HepG2 (cell line): ENCODE results near the gene GPS1. TPM values are rescaled to one million over a fixed set of nuclear protein-coding genes. Genes with fewer than 3 reads are reported as not detected.

Source experiments
- ATAC-seq: fragments of 200-7000 bp; cut with Tn5 transposase; 3 replicates; pipeline ENCODE4 v1.9.1; 2020; ENCODE audit warnings: mild to moderate bottlenecking, moderate library complexity
- BruUV-seq: library from RNA; stranded (reverse); fragments of 400-500 nt; replicated peaks from 2 replicates; lab custom pipeline; 2021; lab: Mats Ljungman, UMichigan
- CTCF ChIA-PET: fragments of 300-600 bp; formaldehyde crosslinking; extraction: SDS; loops from one replicate; lab custom pipeline; 2021; ENCODE audit warnings: low total read pairs, inconsistent platforms, low intra/inter-chr PET ratio; lab: Yijun Ruan, JAX
- POLR2A ChIA-PET: fragments of 350-600 bp; sonication (Branson Sonifier 250); formaldehyde crosslinking; loops from one replicate; lab custom pipeline; 2020; ENCODE audit warnings: antibody characterized with exemption, inconsistent platforms; lab: Yijun Ruan, JAX
- DNase-seq: peaks from one replicate; pipeline ENCODE4 v3.0.0-alpha.2; 2015; ENCODE audit warnings: low spot score
- FAIRE-seq: peaks from 3 replicates; lab custom pipeline; 2011; peaks lifted over from hg19 to GRCh38; lab: Jason Lieb, UNC
- H2AFZ ChIP-seq: one replicate; pipeline ENCODE4 v1.6.1; 2011; ENCODE audit warnings: low read length, inconsistent platforms
- H3K27ac ChIP-seq: fragments of 300-600 bp; 3 replicates; pipeline ENCODE4 v1.8.0; 2011; ENCODE audit warnings: mixed run types, mild to moderate bottlenecking, mixed read lengths, low read length, inconsistent platforms; ENCODE audit not compliant: insufficient read depth; ENCODE audit errors: extremely low read length
- H3K27me3 ChIP-seq, 2 experiments: fragments of 200-600 bp in 1 of 2; 2 replicates in 1 of 2; 3 replicates in 1 of 2; pipeline versions ENCODE4 v1.6.0 to v1.8.0; 2011; ENCODE audit warnings: low read length in 2 of 2, mild to moderate bottlenecking in 2 of 2, moderate library complexity in 2 of 2, inconsistent platforms in 1 of 2; ENCODE audit not compliant: insufficient read depth in 2 of 2, control insufficient read depth in 1 of 2
- H3K36me3 ChIP-seq, 2 experiments: fragments of 200-600 bp in 1 of 2; replicated peaks in 1 of 2; 2 replicates in 1 of 2; 3 replicates in 1 of 2; pipeline versions ENCODE4 v1.5.1 to v1.8.0; 2011; ENCODE audit warnings: low read length in 2 of 2, inconsistent platforms in 1 of 2; ENCODE audit not compliant: insufficient read depth in 2 of 2, control insufficient read depth in 1 of 2
- H3K4me1 ChIP-seq: 2 replicates; pipeline ENCODE4 v1.5.1; 2012; ENCODE audit warnings: low read length, inconsistent platforms; ENCODE audit not compliant: insufficient read depth
- H3K4me2 ChIP-seq: 2 replicates; pipeline ENCODE4 v1.6.0; 2011; ENCODE audit warnings: low read depth, low read length, inconsistent platforms
- H3K4me3 ChIP-seq, 3 experiments: fragments of 200-600 bp in 1 of 3; sonication (generic), shearing (Covaris generic) in 1 of 3; replicated peaks in 1 of 3; 2 replicates each; pipeline ENCODE4 v1.5.1; 2011 to 2016; ENCODE audit warnings: low read length in 3 of 3, inconsistent platforms in 2 of 3, low read depth in 2 of 3, mild to moderate bottlenecking in 2 of 3, control low read depth in 1 of 3, mixed read lengths in 1 of 3; ENCODE audit not compliant: insufficient read depth in 1 of 3
- H3K79me2 ChIP-seq: one replicate; pipeline ENCODE4 v1.6.1; 2011; ENCODE audit warnings: low read length, inconsistent platforms; ENCODE audit not compliant: insufficient read depth
- H3K9ac ChIP-seq: 2 replicates; pipeline ENCODE4 v1.6.0; 2011; ENCODE audit warnings: mild to moderate bottlenecking, low read depth, low read length, inconsistent platforms; ENCODE audit not compliant: insufficient read depth
- H3K9me3 ChIP-seq: 2 replicates; pipeline ENCODE4 v1.5.1; 2012; ENCODE audit warnings: mild to moderate bottlenecking, low read length
- H4K20me1 ChIP-seq: 2 replicates; pipeline ENCODE4 v1.6.0; 2011; ENCODE audit warnings: inconsistent platforms, mild to moderate bottlenecking, low read length, moderate library complexity; ENCODE audit not compliant: insufficient read depth
- AGO1 ChIP-seq: fragments of 200-400 bp; formaldehyde crosslinking; IDR thresholded peaks from 2 replicates; pipeline ENCODE4 v1.6.1; 2017; ENCODE audit warnings: mild to moderate bottlenecking, low read depth, low read length, moderate library complexity; ENCODE audit not compliant: poor library complexity, severe bottlenecking
- AGO2 ChIP-seq: fragments of 200-400 bp; formaldehyde crosslinking; optimal IDR thresholded peaks from 2 replicates; pipeline ENCODE3; 2017; ENCODE audit warnings: mild to moderate bottlenecking, low read depth, low read length, moderate library complexity
- AKAP8 ChIP-seq: sonication (generic); formaldehyde crosslinking; IDR thresholded peaks from 2 replicates; pipeline ENCODE4 v1.5.1; 2020; ENCODE audit warnings: mild to moderate bottlenecking, missing genetic modification reagents
- ATF7-NPFF ChIP-seq: sonication (generic); formaldehyde crosslinking; IDR thresholded peaks from 2 replicates; pipeline ENCODE4 v1.8.1; 2023; ENCODE audit warnings: mild to moderate bottlenecking, low read depth, missing genetic modification reagents, moderate library complexity
- HNRNPL ChIP-seq: fragments of 200-400 bp; formaldehyde crosslinking; IDR thresholded peaks from 2 replicates; pipeline ENCODE4 v1.6.1; 2017; ENCODE audit warnings: mild to moderate bottlenecking, low read depth, low read length
- POLR2A ChIP-seq, 2 experiments: IDR thresholded peaks; 2 replicates each; pipeline ENCODE4 v1.6.1; 2011; ENCODE audit warnings: low read depth in 2 of 2, low read length in 2 of 2, mild to moderate bottlenecking in 1 of 2, moderate library complexity in 1 of 2; ENCODE audit not compliant: insufficient read depth in 1 of 2
- POLR2G ChIP-seq: fragments of 200-400 bp; formaldehyde crosslinking; IDR thresholded peaks from 2 replicates; pipeline ENCODE4 v1.6.1; 2018; ENCODE audit warnings: mild to moderate bottlenecking, low read depth, low read length, moderate library complexity
- RBFOX2 ChIP-seq: fragments of 200-400 bp; formaldehyde crosslinking; IDR thresholded peaks from 2 replicates; pipeline ENCODE4 v1.6.1; 2017; ENCODE audit warnings: low read depth, mild to moderate bottlenecking, low read length
- RBM22 ChIP-seq: fragments of 200-400 bp; formaldehyde crosslinking; optimal IDR thresholded peaks from 2 replicates; pipeline ENCODE3; 2017; ENCODE audit warnings: mild to moderate bottlenecking, low read length, moderate library complexity
- SOX13 ChIP-seq, 3 experiments: fragments of 450-650 bp in 1 of 3; sonication (generic) in 1 of 3; formaldehyde crosslinking in 1 of 3; IDR thresholded peaks in 2 of 3; conservative IDR thresholded peaks in 1 of 3; 2 replicates each; pipeline versions ENCODE4 v1.5.0 to v1.6.1; 2016 to 2020; ENCODE audit warnings: antibody characterized with exemption in 1 of 3, mild to moderate bottlenecking in 1 of 3, missing compliant biosample characterization in 1 of 3, missing genetic modification reagents in 1 of 3, moderate library complexity in 1 of 3
- ZNF34 ChIP-seq: sonication (generic); formaldehyde crosslinking; IDR thresholded peaks from 2 replicates; pipeline ENCODE4 v1.4.0; 2020; ENCODE audit warnings: mild to moderate bottlenecking, missing genetic modification reagents, borderline replicate concordance
- ZZZ3 ChIP-seq: sonication (generic); formaldehyde crosslinking; IDR thresholded peaks from 2 replicates; pipeline ENCODE4 v1.4.0; 2020; ENCODE audit warnings: missing genetic modification reagents, mild to moderate bottlenecking, borderline replicate concordance
- WGBS: methylation state at CpG from one replicate; pipeline ENCODE4 v1.1.6; 2017; ENCODE audit warnings: low lambda C conversion rate; 5-methylcytosine and 5-hydroxymethylcytosine counted together
- in situ Hi-C: cut with HindIII; loops from 2 replicates; pipeline ENCODE4 v1.10.0; 2017; ENCODE audit warnings: low pct_unique_long_range_greater_than_20kb; ENCODE audit not compliant: extremely low pct_ligation_motif_present
- intact Hi-C: fragments of 100-400 bp; cut with micrococcal nuclease; formaldehyde crosslinking; loops from one replicate; pipeline ENCODE4 v1.10.0; 2022; ENCODE audit not compliant: unreplicated experiment
- polyA plus RNA-seq, 8 experiments: library from polyadenylated mRNA; depleted of rRNA in 3 of 8; stranded (reverse) in 7 of 8; unstranded in 1 of 8; fragments of >200 nt; fragmentation: Illumina TruSeq in 4 of 8; extraction: Trizol in 4 of 8; gene quantifications; 2 replicates each; pipeline versions ENCODE4 v1.2.1 to v1.2.3, GENCODE V29; 2011 to 2016; ENCODE audit warnings: low read depth in 4 of 8, missing spikeins in 1 of 8, mixed read lengths in 1 of 8; ENCODE audit not compliant: insufficient read depth in 1 of 8
- total RNA-seq, 5 experiments: library from RNA; depleted of rRNA; stranded (reverse); fragments of >200 nt; fragmentation: Illumina TruSeq; extraction: Trizol; gene quantifications; 2 replicates each; pipeline ENCODE4 v1.2.3, GENCODE V29; 2016; ENCODE audit warnings: low read depth in 1 of 5
- TF ChIP-seq, protein P1 (sequence below): sonication (generic); formaldehyde crosslinking; IDR thresholded peaks from 2 replicates; pipeline ENCODE4 v1.4.0; 2020; ENCODE audit warnings: missing genetic modification reagents

Gene GPS1
- total and polyA plus RNA-seq, 2 of the 13 experiments (the other 11 are each of a cell fraction or from before 2014, with no cell fraction given): 124 to 128 TPM

DNA sequence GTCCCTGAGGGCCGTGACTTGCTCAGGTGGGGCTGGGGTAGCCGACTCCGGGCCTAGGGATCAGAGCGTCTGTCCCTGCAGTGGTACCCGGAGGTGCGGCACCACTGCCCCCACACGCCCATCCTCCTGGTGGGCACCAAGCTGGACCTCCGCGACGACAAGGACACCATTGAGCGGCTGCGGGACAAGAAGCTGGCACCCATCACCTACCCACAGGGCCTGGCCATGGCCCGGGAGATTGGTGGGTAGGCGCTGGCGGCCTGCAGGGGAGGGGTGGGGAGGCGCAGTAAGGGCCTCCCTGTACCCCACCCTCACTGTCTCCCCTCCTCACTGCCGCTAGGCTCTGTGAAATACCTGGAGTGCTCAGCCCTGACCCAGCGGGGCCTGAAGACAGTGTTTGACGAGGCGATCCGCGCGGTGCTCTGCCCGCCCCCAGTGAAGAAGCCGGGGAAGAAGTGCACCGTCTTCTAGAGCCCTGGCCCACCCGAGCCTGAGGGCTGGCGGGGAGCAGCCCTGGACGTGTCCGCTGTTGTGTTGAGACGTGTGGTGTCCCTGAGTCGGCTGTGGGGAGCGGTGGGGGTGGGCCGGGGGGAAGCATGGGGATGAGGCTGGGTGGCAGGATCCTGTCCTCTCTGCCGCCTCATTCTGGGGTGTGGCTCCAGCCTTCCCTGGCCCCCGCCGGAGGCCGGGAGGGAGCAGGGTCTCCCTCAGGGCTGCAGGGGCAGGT lies 18.2 kb upstream of the GPS1 start:
- Histone ChIP-seq H2AFZ (no peak overlapping the region), H3K27ac (no peak overlapping the region), H3K36me3 (peaks cover 16 to 21% of the 10 kb centered on the region in 2 experiments), H3K79me2 (peaks cover 13% of the 10 kb centered on the region), H4K20me1 (peaks cover 20% of the 10 kb centered on the region), H3K9ac (no peak overlapping the region), H3K9me3 (no peaks in the 10 kb centered on the region), H3K4me2 (no peak overlapping the region), H3K27me3 (no peaks in the 10 kb centered on the region), H3K4me3 (no peak overlapping the region), H3K4me1 (peaks cover 29% of the 10 kb centered on the region)
- WGBS: 97% methylated on average over 30 of the region's 38 CpGs
- FAIRE-seq: no peak
- ATAC-seq: no peak
- POLR2A ChIA-PET: interaction anchor here (1.5 to 6.2 kb wide), 2 partner anchors 11 to 23 kb away, joined by 3 to 112 read pairs; partner anchors contain the start of genes CENPX and LRRC45
- peak; percentile 64 for TF ChIP-seq POLR2G
- peak; percentile 70 for TF ChIP-seq HNRNPL
- TF ChIP-seq SOX13 (IDR thresholded peaks at IDR 0.05): no peak
- TF ChIP-seq SOX13 (CRISPR knock-in tag; conservative IDR thresholded peaks at IDR 0.05 in 1 of 2, IDR thresholded peaks at IDR 0.05 in 1 of 2): no peak
- peak; percentile 74 for TF ChIP-seq RBFOX2
- 0 out of 2 replicates have a peak, but pooled peaks have one; percentile 37 for TF ChIP-seq ATF7-NPFF (CRISPR knock-in tag)
- TF ChIP-seq ZNF34: no peak
- TF ChIP-seq, protein P1, sequence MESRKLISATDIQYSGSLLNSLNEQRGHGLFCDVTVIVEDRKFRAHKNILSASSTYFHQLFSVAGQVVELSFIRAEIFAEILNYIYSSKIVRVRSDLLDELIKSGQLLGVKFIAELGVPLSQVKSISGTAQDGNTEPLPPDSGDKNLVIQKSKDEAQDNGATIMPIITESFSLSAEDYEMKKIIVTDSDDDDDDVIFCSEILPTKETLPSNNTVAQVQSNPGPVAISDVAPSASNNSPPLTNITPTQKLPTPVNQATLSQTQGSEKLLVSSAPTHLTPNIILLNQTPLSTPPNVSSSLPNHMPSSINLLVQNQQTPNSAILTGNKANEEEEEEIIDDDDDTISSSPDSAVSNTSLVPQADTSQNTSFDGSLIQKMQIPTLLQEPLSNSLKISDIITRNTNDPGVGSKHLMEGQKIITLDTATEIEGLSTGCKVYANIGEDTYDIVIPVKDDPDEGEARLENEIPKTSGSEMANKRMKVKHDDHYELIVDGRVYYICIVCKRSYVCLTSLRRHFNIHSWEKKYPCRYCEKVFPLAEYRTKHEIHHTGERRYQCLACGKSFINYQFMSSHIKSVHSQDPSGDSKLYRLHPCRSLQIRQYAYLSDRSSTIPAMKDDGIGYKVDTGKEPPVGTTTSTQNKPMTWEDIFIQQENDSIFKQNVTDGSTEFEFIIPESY: peak; percentile 34; the same call in 1 of the 2 replicates
- TF ChIP-seq RBM22: peak; percentile 66
- peak; percentile 59; the same call in 1 of the 2 replicates for TF ChIP-seq AKAP8
- peak; percentile 87 for TF ChIP-seq AGO1
- peak; percentile 94 for TF ChIP-seq AGO2
- TF ChIP-seq ZZZ3 (CRISPR knock-in tag): no peak
- peak in 1 of 2 experiments; percentile 3; a peak in 1 of 4 replicates for TF ChIP-seq POLR2A (IDR thresholded peaks at IDR 0.05; ENCODE audit: insufficient read depth in 1 of 2, low read depth in 2 of 2, low read length in 2 of 2)
- in situ Hi-C loops (no loop called here), intact Hi-C loops (no loop called here)
- no peak for DNase-seq
- BruUV-seq: no TSS peak
- CTCF ChIA-PET: no interaction called here
